OCI-LY3 (cell line): ENCODE data around the gene TMEM101.
"Not testable (repeated sequence)": the region's sequence is repeated elsewhere in the genome, so short reads cannot be mapped to it uniquely, and the experiment has no call there.

Experiments used
- H2AFZ ChIP-seq: fragments of 200-600, 300-600 bp; shearing (Covaris generic); 2 replicates; pipeline ENCODE4 v1.6.0; 2014; ENCODE audit warnings: antibody characterized with exemption, low read depth, low read length
- H3K27ac ChIP-seq: fragments of 200-600, 300-600 bp; sonication (generic); 2 replicates; pipeline ENCODE4 v1.5.1; 2014; ENCODE audit warnings: mild to moderate bottlenecking, low read length, moderate library complexity, mixed read lengths
- H3K27me3 ChIP-seq: fragments of 200-600, 300-600 bp; sonication (generic); 2 replicates; pipeline ENCODE4 v1.6.1; 2014; ENCODE audit warnings: low read depth, low read length, mixed read lengths
- H3K36me3 ChIP-seq: fragments of 200-600, 300-600 bp; sonication (generic); replicated peaks from 2 replicates; pipeline ENCODE3; 2014; ENCODE audit warnings: low read depth, low read length, mixed read lengths
- H3K4me1 ChIP-seq: fragments of 300-600, 200-600 bp; sonication (generic); 2 replicates; pipeline ENCODE4 v1.6.1; 2014; ENCODE audit warnings: low read length, mixed read lengths
- H3K4me2 ChIP-seq: fragments of 200-600, 300-600 bp; sonication (generic); 2 replicates; pipeline ENCODE4 v1.6.1; 2014; ENCODE audit warnings: low read length, mixed read lengths
- H3K4me3 ChIP-seq: fragments of 300-600, 200-600 bp; sonication (generic); 2 replicates; pipeline ENCODE4 v1.5.1; 2014; ENCODE audit warnings: antibody characterized with exemption, mild to moderate bottlenecking, low read length, moderate library complexity
- H3K79me2 ChIP-seq: fragments of 300-600, 200-600 bp; shearing (Covaris generic); 2 replicates; pipeline ENCODE4 v1.6.1; 2014; ENCODE audit warnings: mild to moderate bottlenecking, low read length, mixed read lengths
- H3K9ac ChIP-seq: fragments of 300-600, 200-600 bp; shearing (Covaris generic); 2 replicates; pipeline ENCODE4 v1.6.0; 2014; ENCODE audit warnings: mild to moderate bottlenecking, low read length, moderate library complexity
- H3K9me3 ChIP-seq: fragments of 200-600, 300-600 bp; shearing (Covaris generic); 2 replicates; pipeline ENCODE4 v1.6.1; 2014; ENCODE audit warnings: low read length, mixed read lengths; ENCODE audit not compliant: insufficient read depth
- H4K20me1 ChIP-seq: fragments of 200-600, 300-600 bp; sonication (generic); 2 replicates; pipeline ENCODE4 v1.6.1; 2016; ENCODE audit warnings: low read length, mixed read lengths; ENCODE audit not compliant: insufficient read depth
- CTCF ChIP-seq: fragments of 200-600, 300-600 bp; sonication (generic); IDR thresholded peaks from 2 replicates; pipeline ENCODE4 v1.5.1; 2014; ENCODE audit warnings: antibody characterized with exemption, low read length, low read depth
- EZH2phosphoT487 ChIP-seq: fragments of 200-600 bp; shearing (Covaris generic); IDR thresholded peaks from 2 replicates; pipeline ENCODE4 v1.6.1; 2018; ENCODE audit warnings: antibody characterized with exemption, mixed run types, low read depth

The TMEM101 gene

DNA sequence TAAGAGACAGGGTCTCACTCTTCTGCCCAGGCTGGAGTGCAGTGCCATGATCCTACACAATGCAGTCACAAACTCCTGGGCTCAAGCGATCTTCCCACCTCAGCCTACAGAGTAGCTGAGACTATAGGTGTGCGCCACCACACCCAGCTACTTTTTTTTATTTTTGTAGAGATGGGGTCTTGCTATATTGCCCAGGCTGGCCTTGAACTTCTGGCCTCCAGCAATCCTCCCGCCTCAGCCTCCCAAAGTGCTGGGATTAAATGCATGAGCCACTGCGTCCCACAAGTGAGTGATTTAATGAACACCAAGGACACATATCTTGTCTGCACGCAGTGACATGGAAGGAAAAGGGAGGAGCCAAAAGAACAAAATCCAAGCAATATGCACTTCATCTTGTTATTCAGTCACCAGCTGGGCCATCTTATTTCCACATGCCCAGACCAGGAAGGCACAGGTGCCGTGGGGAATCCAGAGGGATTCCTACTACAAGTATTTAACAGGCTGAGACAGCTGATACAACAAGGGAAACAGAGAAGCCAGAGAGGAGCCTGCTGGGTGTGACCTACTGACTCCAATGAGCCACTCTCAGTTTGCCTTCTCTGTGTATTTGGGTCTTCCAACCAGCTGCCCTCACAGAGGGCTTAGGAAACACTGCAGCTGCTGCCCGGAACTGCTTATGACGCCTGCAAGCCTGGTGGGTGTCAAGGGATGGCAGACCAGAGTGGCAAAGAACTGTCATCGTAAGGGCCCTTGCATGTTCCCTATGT lies 34.7 kb upstream of the TMEM101 start:
- TF ChIP-seq EZH2phosphoT487 (no peak), CTCF (no peak)
- Histone ChIP-seq H3K4me3 (no peak overlapping the region), H3K79me2 (peaks cover 82% of the 10 kb centered on the region), H2AFZ (no peak overlapping the region), H3K9ac (no peak overlapping the region), H3K4me2 (no peak overlapping the region), H3K27ac (no peak overlapping the region), H3K27me3 (no peaks in the 10 kb centered on the region), H3K36me3 (peaks cover 49% of the 10 kb centered on the region), H3K9me3 (no peaks in the 10 kb centered on the region), H3K4me1 (no peaks in the 10 kb centered on the region), H4K20me1 (peaks cover 11% of the 10 kb centered on the region; the same call in 1 of the 2 replicates)

- Histone ChIP-seq H3K79me2 (peaks cover 81% of the 10 kb centered on the region), H4K20me1 (peaks cover 12% of the 10 kb centered on the region), H3K36me3 (peaks cover 37% of the 10 kb centered on the region)
- H3K4me3 ChIP-seq, H3K27ac ChIP-seq, H3K9me3 ChIP-seq, H3K9ac ChIP-seq, H3K4me1 ChIP-seq, H3K4me2 ChIP-seq, H2AFZ ChIP-seq, H3K27me3 ChIP-seq: not testable (repeated sequence)
Measured at GRCh38 chr17:44046893-44047292, 32.1 kb upstream of the TMEM101 start.

DNA sequence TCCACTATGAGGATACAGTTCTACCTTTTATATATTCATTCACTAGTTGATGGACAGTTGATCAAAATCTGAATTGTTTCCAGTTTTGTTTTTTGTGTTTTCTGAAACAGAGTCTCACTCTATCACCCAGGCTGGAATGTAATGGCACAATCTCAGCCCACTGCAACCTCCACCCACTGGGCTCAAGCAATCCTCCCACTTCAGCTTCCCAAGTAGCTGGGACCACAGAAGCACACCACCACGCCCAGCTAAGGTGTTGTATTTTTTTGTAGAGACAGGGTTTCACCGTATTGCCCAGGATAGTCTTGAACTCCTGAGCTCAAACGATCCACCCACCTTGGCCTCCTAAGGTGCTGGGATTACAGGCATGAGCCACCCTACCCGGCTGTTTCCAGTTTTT lies 30.7 kb upstream of the TMEM101 start:
- no peak overlapping the region for H3K27ac ChIP-seq
- TF ChIP-seq EZH2phosphoT487 (no peak), CTCF (no peak)

GRCh38 chr17:44044071-44044470 lies 29.3 kb upstream of the TMEM101 start:
- TF ChIP-seq CTCF, result no peak
- TF ChIP-seq EZH2phosphoT487, result no peak
- H3K27ac ChIP-seq, result no peak overlapping the region
- H3K4me1 ChIP-seq, result peaks cover 6% of the 10 kb centered on the region; the same call in 1 of the 2 replicates
- H3K27me3 ChIP-seq, result no peaks in the 10 kb centered on the region
- no peaks in the 10 kb centered on the region for H3K9me3 ChIP-seq
- H3K4me2 ChIP-seq, result no peak overlapping the region
- H4K20me1 ChIP-seq, result peaks cover 26% of the 10 kb centered on the region
- H3K9ac ChIP-seq, result no peak overlapping the region
- H2AFZ ChIP-seq, result no peak overlapping the region
- H3K4me3 ChIP-seq, result no peak overlapping the region
- H3K79me2 ChIP-seq, result peaks cover 83% of the 10 kb centered on the region
- peaks cover 30% of the 10 kb centered on the region for H3K36me3 ChIP-seq

More for the DNA sequence above, 30.7 kb upstream of the TMEM101 start:
- Histone ChIP-seq H3K4me1 (peaks cover 6% of the 10 kb centered on the region; the same call in 1 of the 2 replicates), H3K27me3 (no peaks in the 10 kb centered on the region), H4K20me1 (peaks cover 22% of the 10 kb centered on the region), H3K4me2 (no peak overlapping the region), H2AFZ (no peak overlapping the region), H3K4me3 (no peak overlapping the region), H3K9me3 (no peaks in the 10 kb centered on the region), H3K36me3 (peaks cover 31% of the 10 kb centered on the region), H3K79me2 (peaks cover 85% of the 10 kb centered on the region), H3K9ac (no peak overlapping the region)
